Activated naive CD8-positive, alpha-beta T cell treated with anti-CD3 and anti-CD28 coated beads, Interleukin-2, amount 50 U/mL, for 24 hours (primary cell): ENCODE data around the gene RCC2.
"Not testable (repeated sequence)": the region's sequence is repeated elsewhere in the genome, so short reads cannot be mapped to it uniquely, and the experiment has no call there.

Experiments
- ATAC-seq: fragments of 150-1000 bp; cut with Tn5 transposase; one replicate; pipeline ENCODE4 v1.10.0; 2021
- DNase-seq: peaks from one replicate; pipeline ENCODE4 v3.0.0; 2021
- H3K27ac Mint-ChIP-seq: one replicate; pipeline ENCODE4 v1.8.0; 2021; ENCODE audit warnings: mild to moderate bottlenecking, mixed read lengths
- H3K27me3 Mint-ChIP-seq: one replicate; pipeline ENCODE4 v1.8.0; 2021; ENCODE audit warnings: mixed read lengths
- H3K36me3 Mint-ChIP-seq: one replicate; pipeline ENCODE4 v1.8.0; 2021; ENCODE audit warnings: low read depth, mixed read lengths
- H3K4me1 Mint-ChIP-seq: one replicate; pipeline ENCODE4 v1.8.0; 2021; ENCODE audit warnings: mixed read lengths
- H3K4me3 Mint-ChIP-seq: one replicate; pipeline ENCODE4 v1.8.0; 2021; ENCODE audit warnings: mild to moderate bottlenecking, moderate library complexity, mixed read lengths
- H3K9me3 Mint-ChIP-seq: one replicate; pipeline ENCODE4 v1.8.0; 2021; ENCODE audit warnings: mixed read lengths

The RCC2 gene

DNA sequence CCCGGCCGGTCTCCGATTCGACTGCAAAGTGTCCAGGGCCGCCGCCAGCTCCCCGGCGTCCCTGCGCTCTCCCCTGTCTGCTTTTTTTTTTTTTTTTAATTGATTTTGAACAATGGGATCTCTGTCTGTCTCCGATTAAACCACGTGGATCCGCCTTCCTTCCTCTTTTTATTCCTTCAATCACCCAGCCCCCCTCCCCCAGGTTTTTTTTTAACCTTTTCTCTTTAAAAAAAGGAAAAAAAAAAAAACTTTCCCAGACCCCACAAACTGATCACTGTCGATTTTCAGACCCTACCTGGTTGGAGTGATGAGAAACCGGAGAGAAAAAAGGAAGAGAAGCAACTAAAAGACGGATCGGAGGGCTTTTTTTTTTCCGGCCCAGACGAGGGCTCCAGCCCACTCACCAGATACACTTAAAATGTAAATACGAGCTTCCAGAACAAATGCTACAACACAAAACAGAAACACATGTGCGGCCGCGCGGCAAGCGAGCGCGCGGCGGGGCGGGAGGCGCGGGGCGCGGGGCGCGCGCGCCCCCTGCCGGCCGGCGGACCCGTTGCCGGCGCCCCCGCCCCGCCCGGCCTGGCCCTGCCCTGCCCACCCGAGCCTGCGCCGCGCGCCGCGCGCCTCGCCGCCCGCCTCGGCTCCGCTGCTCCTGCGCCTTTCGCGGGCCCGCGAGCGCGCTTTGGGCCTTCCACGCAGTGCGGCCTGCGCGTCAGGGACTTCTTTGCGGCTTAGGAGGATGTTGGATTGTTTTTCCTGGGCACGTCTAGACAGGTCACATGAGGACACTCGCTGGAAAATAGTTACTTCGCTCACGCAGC lies at the start of gene RCC2:
RCC2 (minus strand) TSS at position 428 of the 824 bp plus-strand sequence. CDS start 1,163 bp downstream, outside the sequence.
- Mint-ChIP-seq H3K4me1 (peaks cover 47% of the 10 kb centered on the region), H3K9me3 (no peaks in the 10 kb centered on the region), H3K4me3 (peak within 1 kb of the TSS; percentile 95), H3K36me3 (peaks cover 28% of the 10 kb centered on the region), H3K27me3 (peaks cover 2% of the 10 kb centered on the region), H3K27ac (peak within 1 kb of the TSS; percentile 96)
- DNase-seq (peak; percentile 71), ATAC-seq (peak; percentile 75)

DNA sequence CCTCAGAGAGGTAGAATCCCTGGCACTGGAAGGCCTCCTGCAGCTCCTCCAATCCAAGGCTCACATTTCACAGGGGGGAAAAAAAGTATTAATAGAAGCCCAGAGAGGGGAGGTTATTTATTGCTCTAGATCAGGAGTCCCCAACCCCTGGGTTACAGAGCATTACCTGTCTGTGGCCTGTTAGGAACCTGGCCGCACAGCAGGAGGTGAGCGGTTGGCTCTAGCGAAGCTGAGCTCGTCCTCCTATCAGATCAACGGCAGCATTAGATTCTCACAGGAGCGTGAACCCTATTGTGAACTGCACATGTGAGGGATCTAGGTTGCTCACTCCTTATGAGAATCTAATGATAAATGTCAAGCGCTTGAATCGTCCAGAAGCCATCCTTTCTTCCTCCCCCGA lies 46.8 kb upstream of the RCC2 start:
- Mint-ChIP-seq H3K4me1 (peaks cover 5% of the 10 kb centered on the region), H3K9me3 (no peaks in the 10 kb centered on the region), H3K27me3 (peaks cover 5% of the 10 kb centered on the region), H3K4me3 (no peak overlapping the region), H3K36me3 (no peaks in the 10 kb centered on the region), H3K27ac (no peak overlapping the region)
- DNase-seq (no peak), ATAC-seq (no peak)

DNA sequence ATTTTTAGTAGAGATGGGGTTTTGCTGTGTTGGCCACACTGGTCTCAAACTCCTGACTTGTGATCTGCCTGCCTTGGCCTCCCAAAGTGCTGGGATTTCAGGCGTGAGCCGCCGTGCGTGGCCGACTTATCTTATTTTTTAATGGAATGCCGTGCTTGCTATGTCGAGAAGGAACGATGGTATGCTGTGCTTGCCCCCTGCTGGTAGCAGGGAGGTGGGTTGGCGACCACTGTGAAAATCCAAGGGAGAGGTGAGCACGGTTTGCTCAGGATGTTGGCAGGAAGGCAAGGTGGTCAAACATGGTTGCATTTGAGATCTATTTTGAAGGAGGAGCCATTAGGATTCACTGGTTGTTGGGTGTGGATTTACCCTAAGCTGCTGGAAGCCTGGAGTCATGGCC lies 45.8 kb upstream of the RCC2 start:
- Mint-ChIP-seq H3K27ac (peak overlapping the region; percentile 49), H3K36me3 (no peaks in the 10 kb centered on the region), H3K27me3 (peaks cover 5% of the 10 kb centered on the region), H3K9me3 (no peaks in the 10 kb centered on the region), H3K4me3 (no peak overlapping the region), H3K4me1 (peaks cover 5% of the 10 kb centered on the region)
- DNase-seq (peak; percentile 5), ATAC-seq (no peak)

DNA sequence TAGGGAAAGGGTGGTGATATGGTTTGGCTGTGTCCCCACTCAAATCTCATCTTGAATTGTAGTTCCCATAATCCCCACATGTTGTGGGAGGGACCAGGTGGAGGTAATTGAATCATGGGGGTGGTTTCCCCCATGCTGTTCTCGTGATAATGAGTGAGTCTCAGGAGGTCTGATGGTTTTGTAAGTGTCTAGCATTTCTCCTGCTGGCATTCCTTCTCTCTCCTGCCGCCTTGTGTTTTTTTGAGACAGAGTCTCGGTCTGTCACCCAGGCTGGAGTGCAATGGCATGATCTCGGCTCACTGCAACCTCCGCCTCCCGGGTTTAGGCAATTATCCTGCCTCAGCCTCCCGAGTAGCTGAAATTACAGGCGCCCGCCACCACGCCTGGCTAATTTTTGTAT lies 42.5 kb upstream of the RCC2 start:
- not testable (repeated sequence) for H3K36me3 Mint-ChIP-seq

DNA sequence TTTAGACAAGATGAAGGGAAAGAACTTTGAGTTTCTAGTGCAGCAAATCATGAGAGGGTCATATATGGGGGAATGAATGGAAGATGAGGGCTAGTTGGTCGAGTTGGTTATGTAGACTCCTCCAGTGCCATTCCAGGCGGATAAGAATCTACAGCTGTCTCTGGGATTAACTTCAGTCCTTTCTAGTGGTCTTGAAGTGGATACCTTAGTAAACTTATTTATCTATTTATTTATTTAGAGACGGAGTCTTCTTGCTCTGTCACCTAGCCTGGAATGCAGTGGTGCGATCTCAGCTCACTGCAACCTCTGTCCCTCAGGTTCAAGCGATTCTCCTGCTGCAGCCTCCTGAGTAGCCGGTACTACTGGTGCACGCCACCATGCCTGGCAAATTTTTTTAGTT lies 41.4 kb upstream of the RCC2 start:
- no peak for ATAC-seq
- H3K27ac Mint-ChIP-seq = no peak overlapping the region
- no peak overlapping the region for H3K4me3 Mint-ChIP-seq

More for the DNA sequence above, 42.5 kb upstream of the RCC2 start:
- H3K27ac Mint-ChIP-seq, H3K9me3 Mint-ChIP-seq, DNase-seq, H3K27me3 Mint-ChIP-seq, H3K4me1 Mint-ChIP-seq, H3K4me3 Mint-ChIP-seq, ATAC-seq: not testable (repeated sequence)

DNA sequence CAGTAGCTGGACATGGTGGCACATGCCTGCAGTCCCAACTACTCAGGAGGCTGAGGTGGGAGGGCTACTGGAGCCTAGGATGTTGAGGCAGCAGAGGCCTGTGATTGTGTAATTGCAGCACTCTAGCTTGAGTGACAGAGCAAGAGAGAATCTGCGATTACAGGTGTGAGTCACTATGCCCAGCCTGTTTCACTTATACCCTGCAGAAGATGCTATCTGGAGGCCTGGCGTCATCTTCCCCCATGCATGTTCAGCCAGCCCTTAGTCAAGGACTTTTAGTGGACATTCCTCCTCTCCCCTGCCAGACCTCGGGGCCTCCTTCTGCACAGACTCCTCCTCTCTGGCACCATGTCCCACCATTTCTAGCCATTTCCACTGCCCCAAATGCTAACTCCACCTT lies 36.3 kb upstream of the RCC2 start:
- no peak overlapping the region for H3K4me3 Mint-ChIP-seq
- no peak for DNase-seq
- no peaks in the 10 kb centered on the region for H3K4me1 Mint-ChIP-seq
- no peak for ATAC-seq
- no peak overlapping the region for H3K27ac Mint-ChIP-seq
- no peaks in the 10 kb centered on the region for H3K27me3 Mint-ChIP-seq
- H3K9me3 Mint-ChIP-seq = no peaks in the 10 kb centered on the region
- no peaks in the 10 kb centered on the region for H3K36me3 Mint-ChIP-seq

More for the DNA sequence above, 41.4 kb upstream of the RCC2 start:
- Mint-ChIP-seq H3K4me1 (no peaks in the 10 kb centered on the region), H3K9me3 (no peaks in the 10 kb centered on the region), H3K27me3 (peaks cover 5% of the 10 kb centered on the region), H3K36me3 (no peaks in the 10 kb centered on the region)
- no peak for DNase-seq

DNA sequence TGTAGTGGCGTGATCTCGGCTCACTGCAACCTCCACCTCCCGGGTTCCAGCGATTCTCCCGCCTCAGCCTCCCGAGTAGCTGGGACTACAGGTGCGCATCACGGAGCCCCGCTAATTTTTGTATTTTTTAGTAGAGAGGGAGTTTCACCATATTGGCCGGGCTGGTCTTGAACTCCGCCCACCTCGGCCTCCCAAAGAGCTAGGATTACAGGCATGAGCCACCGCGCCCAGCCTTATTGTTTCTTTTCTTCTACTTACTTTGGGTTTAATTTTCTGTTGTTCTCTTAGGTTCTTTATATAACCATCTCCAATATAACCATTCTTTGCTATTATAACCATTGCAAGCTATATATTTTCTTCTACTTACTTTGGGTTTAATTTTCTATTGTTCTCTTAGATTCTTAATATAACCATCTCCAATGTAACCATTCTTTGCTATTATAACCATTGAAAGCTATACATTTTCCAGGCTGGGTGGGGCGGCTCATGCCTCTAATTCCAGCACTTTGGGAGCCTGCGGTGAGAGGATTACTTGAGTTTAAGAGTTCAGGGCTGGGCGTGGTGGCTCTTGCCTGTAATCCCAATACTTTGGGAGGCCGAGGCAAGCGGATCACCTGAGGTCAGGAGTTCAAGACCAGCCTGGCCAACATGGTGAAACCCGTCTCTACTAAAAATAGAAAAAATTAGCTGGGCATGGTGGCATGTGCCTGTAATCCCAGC lies 35.5 kb upstream of the RCC2 start:
- not testable (repeated sequence) for H3K27me3 Mint-ChIP-seq, H3K4me1 Mint-ChIP-seq, H3K9me3 Mint-ChIP-seq, H3K4me3 Mint-ChIP-seq, ATAC-seq, DNase-seq, H3K27ac Mint-ChIP-seq, H3K36me3 Mint-ChIP-seq

DNA sequence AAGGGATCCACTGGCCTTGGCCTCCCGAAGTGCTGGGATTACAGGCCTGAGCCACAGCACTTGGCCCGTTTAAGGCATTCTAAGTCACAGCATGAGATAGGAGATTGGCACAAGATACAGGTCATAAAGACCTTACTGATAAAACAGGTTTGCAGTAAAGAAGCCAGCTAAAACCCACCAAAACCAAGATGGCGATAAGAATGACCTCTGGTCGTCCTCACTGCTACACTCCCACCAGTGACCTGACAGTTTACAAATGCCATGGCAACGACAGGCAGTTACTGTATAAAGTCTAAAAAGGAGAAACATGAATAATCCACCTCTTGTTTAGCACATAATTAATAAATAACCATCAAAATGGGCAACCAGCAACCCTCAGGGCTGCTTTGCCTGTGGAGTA lies 33.3 kb upstream of the RCC2 start:
- no peaks in the 10 kb centered on the region for H3K36me3 Mint-ChIP-seq
- ATAC-seq (no peak), DNase-seq (no peak)
- H3K27ac Mint-ChIP-seq = no peak overlapping the region
- peaks cover 2% of the 10 kb centered on the region for H3K27me3 Mint-ChIP-seq
- H3K4me3 Mint-ChIP-seq = no peak overlapping the region
- no peaks in the 10 kb centered on the region for H3K4me1 Mint-ChIP-seq
- H3K9me3 Mint-ChIP-seq = no peaks in the 10 kb centered on the region

DNA sequence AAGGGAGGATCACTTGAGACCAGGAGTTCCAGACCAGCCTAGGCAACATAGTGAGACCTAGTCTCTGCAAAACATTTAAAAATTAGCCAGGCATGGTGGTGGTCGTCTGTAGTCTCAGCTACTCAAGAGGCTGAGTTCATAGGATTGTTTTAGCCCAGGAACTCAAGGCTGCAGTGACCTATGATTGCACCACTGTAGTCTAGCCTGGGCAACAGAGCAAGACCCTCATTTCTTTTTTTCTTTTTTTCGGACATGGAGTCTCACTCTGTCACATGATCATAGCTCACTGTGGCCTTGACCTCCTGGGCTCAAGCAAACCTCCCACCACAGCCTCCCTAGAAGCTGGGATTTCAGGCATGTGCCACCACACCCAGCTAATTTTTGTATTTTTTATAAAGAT lies 31.9 kb upstream of the RCC2 start:
- Mint-ChIP-seq H3K4me1 (no peaks in the 10 kb centered on the region), H3K4me3 (no peak overlapping the region), H3K27me3 (peaks cover 2% of the 10 kb centered on the region), H3K9me3 (no peaks in the 10 kb centered on the region), H3K36me3 (no peaks in the 10 kb centered on the region), H3K27ac (no peak overlapping the region)
- DNase-seq (no peak), ATAC-seq (no peak)

DNA sequence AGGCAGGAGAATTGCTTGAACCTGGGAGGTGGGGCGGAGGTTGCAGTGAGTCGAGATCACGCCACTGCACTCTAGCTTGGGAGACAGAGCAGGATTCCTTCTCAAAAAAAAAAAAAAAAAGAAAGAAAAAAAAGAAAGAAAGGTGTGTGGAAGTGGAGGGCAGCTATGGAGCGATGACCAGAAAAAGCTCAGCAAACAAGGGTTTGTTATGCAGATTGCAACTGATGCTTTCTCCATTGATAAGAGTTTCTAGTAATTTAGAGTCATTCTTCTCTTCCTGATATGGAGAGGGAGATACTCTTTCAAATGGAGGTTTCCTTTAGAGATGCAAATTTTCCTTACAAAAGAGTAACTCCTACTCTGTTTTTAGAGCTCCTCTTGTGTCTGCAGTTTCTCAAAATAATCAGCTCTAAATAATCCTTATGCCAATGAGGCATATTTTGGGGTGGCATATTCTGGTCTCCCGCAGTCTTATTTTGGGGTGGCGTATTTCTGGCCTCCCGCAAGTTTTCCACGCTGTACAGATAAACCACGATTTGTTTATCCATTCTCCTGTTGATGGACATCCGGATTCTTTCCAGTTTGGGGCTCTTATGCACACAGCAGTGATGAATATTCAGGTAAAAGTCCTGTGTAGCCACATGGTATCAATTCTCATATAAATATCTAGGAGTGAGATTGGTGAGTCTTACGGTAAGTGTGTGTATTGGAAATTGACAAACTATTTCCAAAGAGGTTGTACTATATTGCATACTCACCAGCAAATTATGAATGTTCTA lies 30.7 kb upstream of the RCC2 start:
- H3K9me3 Mint-ChIP-seq = no peaks in the 10 kb centered on the region
- DNase-seq (no peak), ATAC-seq (no peak)
- H3K27me3 Mint-ChIP-seq = peaks cover 2% of the 10 kb centered on the region
- H3K27ac Mint-ChIP-seq = no peak overlapping the region
- no peak overlapping the region for H3K4me3 Mint-ChIP-seq
- no peaks in the 10 kb centered on the region for H3K4me1 Mint-ChIP-seq
- H3K36me3 Mint-ChIP-seq = no peaks in the 10 kb centered on the region

DNA sequence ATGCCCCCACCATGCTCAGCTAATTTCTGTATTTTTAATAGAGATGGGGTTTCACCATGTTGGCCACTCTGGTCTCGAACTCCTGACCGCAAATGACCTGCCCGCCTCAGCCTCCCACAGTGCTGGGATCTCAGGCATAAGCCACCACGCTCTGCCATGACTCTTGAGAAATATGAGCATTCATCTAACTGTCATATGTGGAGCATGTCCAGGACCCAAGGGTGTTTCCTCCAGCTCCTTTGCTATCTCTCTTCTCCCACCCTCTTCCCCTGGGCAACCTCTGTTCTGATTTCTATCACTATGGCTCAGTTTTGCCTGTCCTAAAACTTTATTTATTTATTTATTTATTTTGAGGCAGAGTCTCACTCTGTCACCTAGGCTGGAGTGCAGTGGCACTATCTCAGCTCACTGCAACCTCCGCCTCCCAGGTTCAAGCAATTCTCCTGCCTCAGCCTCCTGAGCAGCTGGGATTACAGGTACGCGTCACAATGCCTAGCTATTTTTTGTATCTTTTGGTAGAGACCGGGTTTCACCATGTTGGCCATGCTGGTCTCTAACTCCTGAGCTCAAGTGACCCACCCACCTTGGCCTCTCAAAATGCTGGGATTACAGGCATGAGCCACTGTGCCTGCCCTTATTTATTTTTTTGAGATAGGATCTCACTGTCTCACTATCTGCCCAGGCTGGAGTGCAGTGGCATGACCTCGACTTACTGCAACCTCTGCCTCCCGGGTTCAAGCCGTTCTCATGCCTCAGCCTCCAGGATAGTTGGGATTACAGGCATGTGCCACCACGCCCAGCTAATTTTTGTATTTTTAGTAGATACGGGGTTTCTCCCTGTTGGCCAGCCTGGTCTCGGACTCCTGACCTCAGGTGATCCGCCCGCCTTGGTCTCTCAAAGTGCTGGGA lies 29.1 kb upstream of the RCC2 start:
- not testable (repeated sequence) for ATAC-seq, H3K9me3 Mint-ChIP-seq, H3K36me3 Mint-ChIP-seq, H3K27me3 Mint-ChIP-seq, H3K4me1 Mint-ChIP-seq, H3K4me3 Mint-ChIP-seq, H3K27ac Mint-ChIP-seq, DNase-seq

DNA sequence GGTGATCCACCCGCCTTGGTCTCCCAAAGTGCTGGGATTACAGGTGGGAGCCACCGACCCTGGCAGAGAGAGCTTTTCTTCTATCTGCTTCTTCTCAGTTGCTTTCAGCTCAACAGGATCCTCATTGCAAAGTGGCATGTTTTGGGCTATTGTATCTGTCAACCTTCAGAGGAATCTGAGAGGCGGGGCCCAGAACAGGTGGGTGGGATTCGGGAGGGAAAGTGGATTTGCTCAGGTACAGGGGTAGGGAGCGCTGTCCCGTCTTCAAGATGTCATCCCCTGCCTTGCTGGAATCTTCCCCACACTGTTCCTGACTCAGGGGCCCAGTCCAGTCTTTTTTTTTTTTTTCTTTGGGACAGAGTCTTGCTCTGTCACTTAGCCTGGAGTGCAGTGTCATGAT lies 26.9 kb upstream of the RCC2 start:
- no peak overlapping the region for H3K4me3 Mint-ChIP-seq

DNA sequence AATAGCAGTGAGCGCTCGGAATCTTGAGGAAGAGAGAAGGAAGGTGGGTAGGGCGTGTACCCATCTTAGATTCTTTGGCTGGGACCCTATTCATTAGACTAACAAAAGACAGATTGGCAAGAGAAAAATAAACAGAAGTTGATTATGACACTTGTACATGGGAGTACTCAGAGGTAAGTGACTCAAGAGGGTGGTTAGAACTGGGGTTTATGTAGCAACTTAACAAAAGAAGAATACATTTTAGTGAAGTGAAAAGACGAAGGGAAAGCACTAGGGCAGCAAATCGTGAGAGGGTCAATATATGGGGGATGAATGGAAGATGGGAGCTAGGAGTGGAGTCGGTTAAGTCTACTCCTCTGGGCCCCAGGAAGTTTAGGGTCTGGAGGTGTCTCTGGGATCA lies 25.8 kb upstream of the RCC2 start:
- Mint-ChIP-seq H3K4me1 (no peaks in the 10 kb centered on the region), H3K27ac (no peak overlapping the region), H3K27me3 (no peaks in the 10 kb centered on the region), H3K36me3 (no peaks in the 10 kb centered on the region), H3K9me3 (no peaks in the 10 kb centered on the region), H3K4me3 (no peak overlapping the region)
- ATAC-seq = no peak
- DNase-seq = no peak

More for the DNA sequence above, 26.9 kb upstream of the RCC2 start:
- Mint-ChIP-seq H3K4me1 (no peaks in the 10 kb centered on the region), H3K9me3 (no peaks in the 10 kb centered on the region), H3K36me3 (no peaks in the 10 kb centered on the region), H3K27ac (no peak overlapping the region), H3K27me3 (peaks cover 2% of the 10 kb centered on the region)
- no peak for ATAC-seq
- DNase-seq = no peak

DNA sequence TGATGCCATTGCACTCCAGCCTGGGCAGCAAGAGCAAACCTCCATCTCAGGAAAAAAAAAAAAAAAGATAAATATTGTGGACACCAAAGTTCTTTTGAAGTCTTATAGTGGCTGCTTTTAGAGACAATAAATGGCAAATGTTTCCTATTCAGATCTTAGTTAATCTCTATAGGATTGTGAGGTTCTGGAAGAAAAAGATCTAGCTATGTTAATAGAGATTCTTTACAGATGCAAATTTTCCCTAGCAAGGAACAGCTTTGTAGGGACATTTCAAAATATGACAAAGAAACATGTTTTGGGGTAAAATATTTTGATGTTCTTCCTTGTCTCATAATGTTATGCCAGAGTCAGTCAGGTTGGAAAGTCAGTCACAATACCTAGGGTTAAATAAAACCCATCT lies 24.5 kb upstream of the RCC2 start:
- Mint-ChIP-seq H3K27ac (no peak overlapping the region), H3K9me3 (no peaks in the 10 kb centered on the region)
- no peak for ATAC-seq

More for the DNA sequence above, 24.5 kb upstream of the RCC2 start:
- H3K4me3 Mint-ChIP-seq = no peak overlapping the region
- no peaks in the 10 kb centered on the region for H3K27me3 Mint-ChIP-seq
- DNase-seq = no peak
- no peaks in the 10 kb centered on the region for H3K4me1 Mint-ChIP-seq
- no peaks in the 10 kb centered on the region for H3K36me3 Mint-ChIP-seq
